Calu3 (cell line): ENCODE results near the gene SERHL2. TPM values are rescaled to one million over a fixed set of nuclear protein-coding genes. Genes with fewer than 3 reads are reported as not detected.
"Not testable (repeated sequence)": the region's sequence is repeated elsewhere in the genome, so short reads cannot be mapped to it uniquely, and the experiment has no call there.

Source experiments
- BruUV-seq: library from RNA; stranded (reverse); fragments of 400-500 nt; replicated peaks from 2 replicates; lab custom pipeline; 2021; lab: Mats Ljungman, UMichigan
- CTCF ChIA-PET: fragments of 300-600 bp; sonication (Branson Sonifier 250); formaldehyde crosslinking; loops from one replicate; lab custom pipeline; 2022; ENCODE audit warnings: antibody characterized with exemption; lab: Charles Lee
- DNase-seq: peaks from one replicate; pipeline ENCODE4 v3.0.0; 2022
- H3K27ac Mint-ChIP-seq: one replicate; pipeline ENCODE4 v1.8.0; 2022; ENCODE audit warnings: mixed read lengths; ENCODE audit not compliant: unreplicated experiment
- H3K27me3 Mint-ChIP-seq: one replicate; pipeline ENCODE4 v1.8.0; 2022; ENCODE audit warnings: mixed read lengths; ENCODE audit not compliant: unreplicated experiment
- H3K36me3 Mint-ChIP-seq: one replicate; pipeline ENCODE4 v1.8.0; 2022; ENCODE audit warnings: mild to moderate bottlenecking, moderate library complexity, mixed read lengths; ENCODE audit not compliant: insufficient read depth, unreplicated experiment
- H3K4me1 Mint-ChIP-seq: one replicate; pipeline ENCODE4 v1.8.0; 2022; ENCODE audit warnings: mild to moderate bottlenecking, low read depth, mixed read lengths; ENCODE audit not compliant: unreplicated experiment
- H3K4me3 Mint-ChIP-seq: one replicate; pipeline ENCODE4 v1.8.0; 2022; ENCODE audit warnings: mild to moderate bottlenecking, low read depth, moderate library complexity, mixed read lengths; ENCODE audit not compliant: unreplicated experiment
- H3K9me3 Mint-ChIP-seq: one replicate; pipeline ENCODE4 v1.8.0; 2022; ENCODE audit warnings: low read depth, mixed read lengths; ENCODE audit not compliant: unreplicated experiment
- CTCF ChIP-seq: fragments of 200-600 bp; IDR thresholded peaks from one replicate; pipeline ENCODE4 v1.8.0; 2022; ENCODE audit warnings: antibody characterized with exemption; ENCODE audit not compliant: unreplicated experiment
- intact Hi-C: fragments of 100-400 bp; cut with micrococcal nuclease; formaldehyde crosslinking; loops from one replicate; pipeline ENCODE4 v1.10.0; 2022; ENCODE audit not compliant: unreplicated experiment
- total RNA-seq: library from RNA; stranded (reverse); gene quantifications from 2 replicates; pipeline ENCODE4 v1.2.3, GENCODE V29; 2022

SERHL2 gene
- total RNA-seq, 1 experiment from 2014 or later = 0.45 TPM

- CTCF ChIA-PET = interaction anchor here (0.6 to 1.9 kb wide), 4 partner anchors 253 to 1353 kb away, joined by 3 to 7 read pairs (median 4); no protein-coding TSS in a partner anchor
- no TSS peak for BruUV-seq
- DNase-seq = peak; percentile 98
- TF ChIP-seq CTCF = no peak
- intact Hi-C loops = no loop called here
- H3K9me3 Mint-ChIP-seq = no peaks in the 10 kb centered on the region
- H3K27me3 Mint-ChIP-seq = no peaks in the 10 kb centered on the region
- H3K4me1 Mint-ChIP-seq = peaks cover 52% of the 10 kb centered on the region
- peaks cover 71% of the 10 kb centered on the region for H3K36me3 Mint-ChIP-seq
- H3K4me3 Mint-ChIP-seq = peak within 1 kb of the TSS; percentile 91
- H3K27ac Mint-ChIP-seq = peak within 1 kb of the TSS; percentile 100
Measured at GRCh38 chr22:42614312-42615091, 60.7 kb downstream of the SERHL2 start, which contains the start of gene POLDIP3. TSS of gene POLDIP3 (minus strand) at chr22:42614883. CDS start at chr22:42614857, 26 bp downstream.

- CTCF ChIA-PET = interaction anchor here (0.7 to 1.9 kb wide), 3 partner anchors 43 to 1352 kb away, joined by 3 to 7 read pairs (median 3); no protein-coding TSS in a partner anchor
- peak; percentile 91 for DNase-seq
- BruUV-seq = TSS peak; percentile 100
- intact Hi-C loops = no loop called here
- H3K4me1 Mint-ChIP-seq = peaks cover 45% of the 10 kb centered on the region
- H3K4me3 Mint-ChIP-seq = peak overlapping the region; percentile 91
- TF ChIP-seq CTCF = no peak
- no peaks in the 10 kb centered on the region for H3K27me3 Mint-ChIP-seq
- peaks cover 70% of the 10 kb centered on the region for H3K36me3 Mint-ChIP-seq
- no peaks in the 10 kb centered on the region for H3K9me3 Mint-ChIP-seq
- peak overlapping the region; percentile 100 for H3K27ac Mint-ChIP-seq
Measured at GRCh38 chr22:42615092-42615859, 61.5 kb downstream of the SERHL2 start.

GRCh38 chr22:42615860-42616175 lies 62.1 kb downstream of the SERHL2 start:
- peaks cover 65% of the 10 kb centered on the region for H3K36me3 Mint-ChIP-seq
- CTCF ChIA-PET = interaction anchor here (0.7 to 1.9 kb wide), 2 partner anchors 44 to 252 kb away, joined by 3 to 7 read pairs; no protein-coding TSS in a partner anchor
- BruUV-seq, intact Hi-C loops, DNase-seq, H3K27me3 Mint-ChIP-seq, H3K9me3 Mint-ChIP-seq: not testable (repeated sequence)
- H3K4me3 Mint-ChIP-seq = peak overlapping the region; percentile 91
- H3K27ac Mint-ChIP-seq = peak overlapping the region; percentile 100
- H3K4me1 Mint-ChIP-seq = peaks cover 41% of the 10 kb centered on the region

GRCh38 chr22:42617155-42617983 lies 63.6 kb downstream of the SERHL2 start:
- no peak for TF ChIP-seq CTCF
- CTCF ChIA-PET = no interaction called here
- BruUV-seq = no TSS peak
- Mint-ChIP-seq H3K4me1 (peaks cover 44% of the 10 kb centered on the region), H3K27ac (peak overlapping the region; percentile 77), H3K9me3 (no peaks in the 10 kb centered on the region), H3K27me3 (no peaks in the 10 kb centered on the region), H3K4me3 (no peak overlapping the region), H3K36me3 (peaks cover 72% of the 10 kb centered on the region)
- intact Hi-C loops = no loop called here
- DNase-seq = no peak
